CD4-positive, alpha-beta T cell (primary cell): ENCODE measurements around the gene SFXN5. TPM values are rescaled to one million over a fixed set of nuclear protein-coding genes. Genes with fewer than 3 reads are reported as not detected.

ENCODE experiments used
- ATAC-seq: fragments of 200-7000 bp; cut with Tn5 transposase; one replicate; pipeline ENCODE4 v1.10.0; 2022; ENCODE audit warnings: mild to moderate bottlenecking; ENCODE audit not compliant: poor library complexity
- CTCF ChIA-PET: fragments of 350-600 bp; sonication (Branson Sonifier 250); formaldehyde crosslinking; loops from one replicate; lab custom pipeline; 2021; ENCODE audit warnings: antibody characterized with exemption, inconsistent platforms; lab: Charles Lee
- POLR2A ChIA-PET: fragments of 350-600 bp; sonication (Branson Sonifier 250); formaldehyde crosslinking; loops from one replicate; lab custom pipeline; 2021; ENCODE audit warnings: antibody characterized with exemption, inconsistent platforms; lab: Charles Lee
- DNase-seq, 14 experiments: peaks; one replicate each; pipeline ENCODE4 v3.0.0-alpha.2; 2013 to 2020; ENCODE audit warnings: mixed read lengths in 2 of 14
- H3K27ac ChIP-seq, 2 donors: one replicate each; pipeline versions ENCODE4 v1.5.1 to v1.7.0; 2013; ENCODE audit warnings: low read length in 2 of 2, low read depth in 1 of 2, mild to moderate bottlenecking in 1 of 2
- H3K27me3 ChIP-seq, 2 experiments: 1 replicate in 1 of 2; 2 replicates in 1 of 2; pipeline versions ENCODE4 v1.6.1 to v1.7.0; 2013; ENCODE audit warnings: low read length in 2 of 2, control low read depth in 1 of 2, mild to moderate bottlenecking in 1 of 2, moderate library complexity in 1 of 2; ENCODE audit not compliant: insufficient read depth in 2 of 2, control insufficient read depth in 1 of 2
- H3K36me3 ChIP-seq: one replicate; pipeline ENCODE4 v1.6.1; 2013; ENCODE audit warnings: low read length, control low read depth; ENCODE audit not compliant: insufficient read depth
- H3K4me1 ChIP-seq: one replicate; pipeline ENCODE4 v1.6.1; 2013; ENCODE audit warnings: low read length, control low read depth; ENCODE audit not compliant: insufficient read depth
- H3K4me3 ChIP-seq: one replicate; pipeline ENCODE4 v1.5.1; 2013; ENCODE audit warnings: mild to moderate bottlenecking, low read length, moderate library complexity
- H3K9me3 ChIP-seq, 2 experiments: 1 replicate in 1 of 2; 2 replicates in 1 of 2; pipeline versions ENCODE4 v1.6.1 to v1.7.0; 2013; ENCODE audit warnings: low read length in 2 of 2, mild to moderate bottlenecking in 2 of 2, control low read depth in 1 of 2, moderate library complexity in 1 of 2; ENCODE audit not compliant: control insufficient read depth in 1 of 2, insufficient read depth in 1 of 2
- H3K27ac Mint-ChIP-seq: one replicate; pipeline ENCODE4 v1.8.0; 2020; ENCODE audit warnings: mixed read lengths
- H3K27me3 Mint-ChIP-seq: one replicate; pipeline ENCODE4 v1.8.0; 2021; ENCODE audit warnings: mixed read lengths
- H3K36me3 Mint-ChIP-seq: one replicate; pipeline ENCODE4 v1.8.0; 2021; ENCODE audit warnings: low read depth, mixed read lengths
- H3K4me1 Mint-ChIP-seq: one replicate; pipeline ENCODE4 v1.8.0; 2021; ENCODE audit warnings: low read depth, mixed read lengths
- H3K4me3 Mint-ChIP-seq: one replicate; pipeline ENCODE4 v1.8.0; 2020; ENCODE audit warnings: mild to moderate bottlenecking, mixed read lengths
- H3K9me3 Mint-ChIP-seq: one replicate; pipeline ENCODE4 v1.8.0; 2020; ENCODE audit warnings: mixed read lengths
- CTCF ChIP-seq: fragments of 200-600 bp; IDR thresholded peaks from one replicate; pipeline ENCODE4 v1.8.0; 2022; ENCODE audit warnings: antibody characterized with exemption, mild to moderate bottlenecking
- intact Hi-C, 2 experiments: fragments of 100-400 bp; cut with DNase I in 1 of 2; cut with micrococcal nuclease in 1 of 2; formaldehyde crosslinking; loops; one replicate each; pipeline versions ENCODE4 v1.15.1 to v1.9.0; 2023 to 2025; cut with DNase I, micrococcal nuclease
- total RNA-seq, 174 experiments: library from RNA in 2 of 174; stranded (reverse) in 2 of 174; gene quantifications; one replicate each; pipeline ENCODE4 v1.2.3 and lab custom pipeline; 2021 to 2026

The SFXN5 gene
- total RNA-seq, 2 experiments from 2014 or later = 5.1 to 5.4 TPM

- Histone ChIP-seq H3K27ac (no peak overlapping the region), H3K4me1 (peaks cover 21% of the 10 kb centered on the region), H3K4me3 (no peak overlapping the region), H3K9me3 (no peaks in the 10 kb centered on the region), H3K27me3 (no peaks in the 10 kb centered on the region), H3K36me3 (peaks cover 2% of the 10 kb centered on the region)
- H3K4me3 Mint-ChIP-seq = no peak overlapping the region
- no peaks in the 10 kb centered on the region for H3K27me3 Mint-ChIP-seq
- H3K4me1 Mint-ChIP-seq = peaks cover 28% of the 10 kb centered on the region
- no peak overlapping the region for H3K27ac Mint-ChIP-seq
- H3K9me3 Mint-ChIP-seq = no peaks in the 10 kb centered on the region
- no peak for TF ChIP-seq CTCF
- ChIA-PET CTCF (no interaction called here), POLR2A (no interaction called here)
- intact Hi-C loops = loop anchor here (5.0 to 10.0 kb wide), 8 partner anchors 38 to 663 kb away; partner anchors contain the start of genes ALMS1 (in 2 of the 2), CCT7 (in 2 of the 2), PRADC1 (in 2 of the 2) and EXOC6B (in 1 of the 2)
- DNase-seq (no peak), ATAC-seq (no peak)
- peaks cover 4% of the 10 kb centered on the region for H3K36me3 Mint-ChIP-seq
These were observed 2.9 kb upstream of the SFXN5 start for GRCh38 chr2:73074110-73075069.

GRCh38 chr2:73072416-73072815 is 904 bp upstream of the SFXN5 start:
- Mint-ChIP-seq H3K9me3 (no peaks in the 10 kb centered on the region), H3K4me1 (peaks cover 31% of the 10 kb centered on the region), H3K4me3 (peak overlapping the region; percentile 99), H3K36me3 (peaks cover 4% of the 10 kb centered on the region), H3K27ac (peak overlapping the region; percentile 91), H3K27me3 (no peaks in the 10 kb centered on the region)
- no peak overlapping the region for H3K27ac ChIP-seq
- TF ChIP-seq CTCF = no peak
- ATAC-seq = no peak
- no peaks in the 10 kb centered on the region for H3K9me3 ChIP-seq
- H3K36me3 ChIP-seq = peaks cover 2% of the 10 kb centered on the region
- CTCF ChIA-PET = interaction anchor here (1.0 to 4.8 kb wide), 2 partner anchors 105 to 140 kb away, joined by 4 to 23 read pairs; no protein-coding TSS in a partner anchor
- no peaks in the 10 kb centered on the region for H3K27me3 ChIP-seq
- intact Hi-C loops = loop anchor here (1.0 to 10.0 kb wide), 9 partner anchors 40 to 665 kb away; partner anchors contain the start of genes ALMS1 (in 2 of the 2), CCT7 (in 2 of the 2), PRADC1 (in 2 of the 2) and EXOC6B (in 1 of the 2)
- POLR2A ChIA-PET = no interaction called here
- DNase-seq = no peak
- H3K4me3 ChIP-seq = no peak overlapping the region
- peaks cover 21% of the 10 kb centered on the region for H3K4me1 ChIP-seq

DNA sequence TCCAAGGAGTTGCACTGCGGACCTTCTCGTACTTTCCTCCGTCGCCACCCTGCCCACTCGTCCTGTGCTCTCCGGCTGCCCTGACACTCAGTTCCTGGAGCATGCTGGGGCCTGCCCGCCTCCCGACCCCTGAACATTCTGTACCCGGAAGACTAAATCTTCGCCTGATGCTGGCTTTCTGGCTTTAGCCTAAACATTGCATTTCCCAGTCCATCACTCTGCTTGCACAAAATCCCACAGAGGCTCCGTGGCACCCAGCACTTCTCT is 550 bp upstream of the SFXN5 start:
- H3K9me3 Mint-ChIP-seq = no peaks in the 10 kb centered on the region
- TF ChIP-seq CTCF = no peak
- H3K27ac ChIP-seq = peak overlapping the region in 1 of 2 donors; percentile 81
- intact Hi-C loops = loop anchor here (1.0 to 10.0 kb wide), 9 partner anchors 40 to 665 kb away; partner anchors contain the start of genes ALMS1 (in 2 of the 2), CCT7 (in 2 of the 2), PRADC1 (in 2 of the 2) and EXOC6B (in 1 of the 2)
- H3K36me3 ChIP-seq = peaks cover 2% of the 10 kb centered on the region
- H3K9me3 ChIP-seq = no peaks in the 10 kb centered on the region
- POLR2A ChIA-PET = interaction anchor here (0.8 to 2.0 kb wide), 6 partner anchors 9 to 162 kb away, joined by 3 to 16 read pairs (median 3); partner anchors contain the start of genes CCT7, PRADC1 and RAB11FIP5
- peaks cover 4% of the 10 kb centered on the region for H3K36me3 Mint-ChIP-seq
- H3K27ac Mint-ChIP-seq = peak overlapping the region; percentile 91
- DNase-seq (peak in 4 of 14 experiments; percentile 5 to 34 (median 20)), ATAC-seq (no peak)
- H3K4me3 ChIP-seq = peak overlapping the region; percentile 84
- peaks cover 21% of the 10 kb centered on the region for H3K4me1 ChIP-seq
- CTCF ChIA-PET = interaction anchor here (1.0 to 4.8 kb wide), 3 partner anchors 105 to 141 kb away, joined by 4 to 23 read pairs (median 6); no protein-coding TSS in a partner anchor
- H3K27me3 ChIP-seq = no peaks in the 10 kb centered on the region
- no peaks in the 10 kb centered on the region for H3K27me3 Mint-ChIP-seq
- H3K4me1 Mint-ChIP-seq = peaks cover 31% of the 10 kb centered on the region
- peak overlapping the region; percentile 99 for H3K4me3 Mint-ChIP-seq
